IMR-90 (cell line): ENCODE measurements around the gene SELENOO. TPM values are rescaled to one million over a fixed set of nuclear protein-coding genes. Genes with fewer than 3 reads are reported as not detected.
A peak's percentile ranks its signal among the peaks of the same experiment; 100 is the strongest.

Experiments used
- ATAC-seq: fragments of 200-7000 bp; cut with Tn5 transposase; 2 replicates; pipeline ENCODE4 v1.9.1; 2020; ENCODE audit warnings: low read depth, mild to moderate bottlenecking, moderate library complexity
- BruUV-seq: library from RNA; stranded (reverse); fragments of 400-500 nt; replicated peaks from 2 replicates; lab custom pipeline; 2021; lab: Mats Ljungman, UMichigan
- CTCF ChIA-PET: fragments of 300-600 bp; formaldehyde crosslinking; extraction: SDS; loops from one replicate; lab custom pipeline; 2021; ENCODE audit warnings: antibody characterized with exemption; lab: Yijun Ruan, JAX
- POLR2A ChIA-PET: fragments of 300-600 bp; sonication (Branson Sonifier 250); formaldehyde crosslinking; loops from one replicate; lab custom pipeline; 2022; ENCODE audit warnings: antibody characterized with exemption; ENCODE audit not compliant: unreplicated experiment; lab: Charles Lee
- DNase-seq: peaks from one replicate; pipeline ENCODE4 v3.0.0; 2013
- H2AFZ ChIP-seq: replicated peaks from 2 replicates; pipeline ENCODE3; 2013; ENCODE audit warnings: low read length, mild to moderate bottlenecking; ENCODE audit not compliant: poor library complexity
- H2AK5ac ChIP-seq: 2 replicates; pipeline ENCODE4 v1.6.1; 2013; ENCODE audit warnings: low read depth, low read length, inconsistent platforms
- H2AK9ac ChIP-seq: replicated peaks from 2 replicates; pipeline ENCODE3; 2013; ENCODE audit warnings: mild to moderate bottlenecking, low read depth, low read length, moderate library complexity; ENCODE audit not compliant: poor library complexity
- H2BK120ac ChIP-seq: 2 replicates; pipeline ENCODE4 v1.6.1; 2013; ENCODE audit warnings: low read depth, low read length, inconsistent platforms
- H2BK15ac ChIP-seq: 3 replicates; pipeline ENCODE4 v1.6.1; 2013; ENCODE audit warnings: low read depth, low read length, inconsistent platforms
- H2BK20ac ChIP-seq: 2 replicates; pipeline ENCODE4 v1.6.1; 2013; ENCODE audit warnings: low read depth, mild to moderate bottlenecking, inconsistent platforms, low read length, moderate library complexity
- H2BK5ac ChIP-seq: 2 replicates; pipeline ENCODE4 v1.6.1; 2013; ENCODE audit warnings: mild to moderate bottlenecking, low read depth, low read length, inconsistent platforms; ENCODE audit not compliant: poor library complexity, severe bottlenecking
- H3K14ac ChIP-seq: replicated peaks from 2 replicates; pipeline ENCODE4 v1.6.1; 2013; ENCODE audit warnings: low read depth, low read length, inconsistent platforms
- H3K18ac ChIP-seq: 2 replicates; pipeline ENCODE4 v1.6.1; 2013; ENCODE audit warnings: low read depth, low read length, control low read depth
- H3K23ac ChIP-seq: 2 replicates; pipeline ENCODE4 v1.6.1; 2013; ENCODE audit warnings: low read depth, low read length, inconsistent platforms
- H3K27ac ChIP-seq: 2 replicates; pipeline ENCODE4 v1.5.1; 2013; ENCODE audit warnings: mild to moderate bottlenecking, control low read depth, low read length; ENCODE audit not compliant: insufficient read depth
- H3K27me3 ChIP-seq: 2 replicates; pipeline ENCODE4 v1.6.1; 2013; ENCODE audit warnings: low read length; ENCODE audit not compliant: control insufficient read depth, insufficient read depth
- H3K36me3 ChIP-seq: 2 replicates; pipeline ENCODE4 v1.6.1; 2013; ENCODE audit warnings: low read length, mixed read lengths; ENCODE audit not compliant: control insufficient read depth, insufficient read depth
- H3K4ac ChIP-seq: 2 replicates; pipeline ENCODE4 v1.6.1; 2013; ENCODE audit warnings: low read depth, low read length, inconsistent platforms
- H3K4me1 ChIP-seq: 2 replicates; pipeline ENCODE4 v1.6.1; 2013; ENCODE audit warnings: low read length, mixed read lengths; ENCODE audit not compliant: control insufficient read depth, insufficient read depth
- H3K4me2 ChIP-seq: 2 replicates; pipeline ENCODE4 v1.6.1; 2013; ENCODE audit warnings: low read depth, mild to moderate bottlenecking, control low read depth, low read length, moderate library complexity
- H3K4me3 ChIP-seq: 2 replicates; pipeline ENCODE4 v1.5.1; 2013; ENCODE audit warnings: low read depth, mild to moderate bottlenecking, control low read depth, low read length, moderate library complexity; ENCODE audit not compliant: insufficient read depth
- H3K56ac ChIP-seq: 2 replicates; pipeline ENCODE4 v1.6.1; 2013; ENCODE audit warnings: low read length, inconsistent platforms; ENCODE audit not compliant: insufficient read depth; ENCODE audit errors: extremely low read depth
- H3K79me1 ChIP-seq, 2 experiments: 2 replicates each; pipeline ENCODE4 v1.6.1; 2013; ENCODE audit warnings: low read length in 2 of 2, inconsistent platforms in 1 of 2, low read depth in 1 of 2
- H3K9ac ChIP-seq: 2 replicates; pipeline ENCODE4 v1.6.1; 2013; ENCODE audit warnings: low read depth, low read length, control low read depth
- H3K9me1 ChIP-seq: 2 replicates; pipeline ENCODE4 v1.6.1; 2013; ENCODE audit warnings: low read length, inconsistent platforms; ENCODE audit not compliant: insufficient read depth
- H3K9me3 ChIP-seq: 2 replicates; pipeline ENCODE4 v1.6.1; 2013; ENCODE audit warnings: low read length; ENCODE audit not compliant: control insufficient read depth, insufficient read depth
- H4K20me1 ChIP-seq: 2 replicates; pipeline ENCODE4 v1.6.1; 2013; ENCODE audit warnings: low read length, inconsistent platforms; ENCODE audit not compliant: insufficient read depth
- H4K5ac ChIP-seq: 2 replicates; pipeline ENCODE4 v1.6.1; 2013; ENCODE audit warnings: mild to moderate bottlenecking, low read depth, low read length, control low read depth
- H4K8ac ChIP-seq, 2 experiments: 2 replicates each; pipeline ENCODE4 v1.6.1; 2013; ENCODE audit warnings: low read depth in 2 of 2, low read length in 2 of 2, control low read depth in 1 of 2, inconsistent platforms in 1 of 2
- H4K91ac ChIP-seq: 2 replicates; pipeline ENCODE4 v1.6.1; 2013; ENCODE audit warnings: low read depth, low read length, inconsistent platforms; ENCODE audit not compliant: insufficient read depth
- BHLHE40 ChIP-seq: fragments of 150-350 bp; IDR thresholded peaks from 2 replicates; pipeline ENCODE4 v1.6.1; 2016; ENCODE audit warnings: mild to moderate bottlenecking, low read depth, low read length
- CEBPB ChIP-seq: IDR thresholded peaks from 2 replicates; pipeline ENCODE4 v1.6.1; 2012; ENCODE audit warnings: low read depth, low read length, improper control_type of control experiment
- CHD1 ChIP-seq: IDR thresholded peaks from 2 replicates; pipeline ENCODE4 v1.6.1; 2012; ENCODE audit warnings: low read depth, low read length, improper control_type of control experiment
- CTCF ChIP-seq: conservative IDR thresholded peaks from 2 replicates; pipeline ENCODE4 v1.5.1; 2012; ENCODE audit warnings: mild to moderate bottlenecking, low read depth, low read length, improper control_type of control experiment
- ELK1 ChIP-seq: fragments of 150-350 bp; IDR thresholded peaks from 2 replicates; pipeline ENCODE4 v1.6.1; 2016; ENCODE audit warnings: low read depth, mild to moderate bottlenecking, low read length, moderate library complexity, borderline replicate concordance
- FOS ChIP-seq: fragments of 150-350 bp; IDR thresholded peaks from 2 replicates; pipeline ENCODE4 v1.6.1; 2016; ENCODE audit warnings: low read depth, low read length
- MAFK ChIP-seq: IDR thresholded peaks from 2 replicates; pipeline ENCODE4 v1.6.1; 2012; ENCODE audit warnings: low read depth, low read length, improper control_type of control experiment
- MAZ ChIP-seq: IDR thresholded peaks from 2 replicates; pipeline ENCODE4 v1.6.1; 2012; ENCODE audit warnings: low read depth, mild to moderate bottlenecking, low read length, improper control_type of control experiment, moderate library complexity, borderline replicate concordance
- MXI1 ChIP-seq: IDR thresholded peaks from 2 replicates; pipeline ENCODE4 v1.6.1; 2012; ENCODE audit warnings: low read depth, mild to moderate bottlenecking, low read length, moderate library complexity, borderline replicate concordance
- NFE2L2 ChIP-seq: fragments of 150-350 bp; IDR thresholded peaks from 2 replicates; pipeline ENCODE4 v1.6.1; 2016; ENCODE audit warnings: low read depth, mild to moderate bottlenecking, low read length
- POLR2A ChIP-seq: IDR thresholded peaks from 2 replicates; pipeline ENCODE4 v1.6.1; 2012; ENCODE audit warnings: mild to moderate bottlenecking, low read depth, low read length
- RAD21 ChIP-seq: IDR thresholded peaks from 2 replicates; pipeline ENCODE4 v1.6.1; 2012; ENCODE audit warnings: low read length, improper control_type of control experiment
- RCOR1 ChIP-seq: IDR thresholded peaks from 2 replicates; pipeline ENCODE4 v1.6.1; 2012; ENCODE audit warnings: mild to moderate bottlenecking, low read length, improper control_type of control experiment; ENCODE audit not compliant: insufficient replicate concordance
- RFX5 ChIP-seq: IDR thresholded peaks from 2 replicates; pipeline ENCODE4 v1.8.0; 2012; ENCODE audit warnings: low read depth, mild to moderate bottlenecking, low read length, moderate library complexity
- SMC3 ChIP-seq: fragments of 150-350 bp; IDR thresholded peaks from 2 replicates; pipeline ENCODE4 v1.6.1; 2016; ENCODE audit warnings: low read depth, mild to moderate bottlenecking, antibody characterized with exemption, low read length, moderate library complexity
- USF2 ChIP-seq: fragments of 150-350 bp; IDR thresholded peaks from 2 replicates; pipeline ENCODE4 v1.6.1; 2017; ENCODE audit warnings: mild to moderate bottlenecking, antibody characterized with exemption, low read length, low read depth
- WGBS, 2 experiments: methylation state at CpG; one replicate each; pipeline versions ENCODE4 v1.1.5 to v1.1.7; 2013; ENCODE audit warnings: missing lambda C conversion rate in 2 of 2; ENCODE audit not compliant: insufficient read length in 1 of 2; ENCODE audit errors: extremely low coverage in 2 of 2; 5-methylcytosine and 5-hydroxymethylcytosine counted together
- dilution Hi-C: fragments of 300-500 bp; cut with HindIII; formaldehyde crosslinking; loops from one replicate; pipeline ENCODE4 v1.14.3; 2018; ENCODE audit warnings: low sequenced_read_pairs; ENCODE audit not compliant: unreplicated experiment
- in situ Hi-C: fragments of 300-500 bp; cut with MboI; formaldehyde crosslinking; loops from 3 replicates; pipeline ENCODE4 v1.14.3; 2019; ENCODE audit warnings: low sequenced_read_pairs, inconsistent platforms, mixed read lengths
- intact Hi-C: fragments of 100-400 bp; cut with micrococcal nuclease; formaldehyde crosslinking; loops from 2 replicates; pipeline ENCODE4 v1.10.0; 2022
- polyA plus RNA-seq, 3 experiments: library from polyadenylated mRNA; depleted of rRNA; stranded (reverse); fragments of >200 nt; gene quantifications; 2 replicates each; pipeline ENCODE4 v1.2.3, GENCODE V29; 2012; ENCODE audit warnings: low replicate concordance in 1 of 3
- total RNA-seq: library from RNA; depleted of rRNA; stranded (reverse); fragments of >200 nt; gene quantifications from 2 replicates; pipeline ENCODE4 v1.2.3, GENCODE V29; 2012

Gene SELENOO
- total and polyA plus RNA-seq, 2 of the 4 experiments (the other 2 are of a cell fraction), result 10.4 to 21.4 TPM

DNA sequence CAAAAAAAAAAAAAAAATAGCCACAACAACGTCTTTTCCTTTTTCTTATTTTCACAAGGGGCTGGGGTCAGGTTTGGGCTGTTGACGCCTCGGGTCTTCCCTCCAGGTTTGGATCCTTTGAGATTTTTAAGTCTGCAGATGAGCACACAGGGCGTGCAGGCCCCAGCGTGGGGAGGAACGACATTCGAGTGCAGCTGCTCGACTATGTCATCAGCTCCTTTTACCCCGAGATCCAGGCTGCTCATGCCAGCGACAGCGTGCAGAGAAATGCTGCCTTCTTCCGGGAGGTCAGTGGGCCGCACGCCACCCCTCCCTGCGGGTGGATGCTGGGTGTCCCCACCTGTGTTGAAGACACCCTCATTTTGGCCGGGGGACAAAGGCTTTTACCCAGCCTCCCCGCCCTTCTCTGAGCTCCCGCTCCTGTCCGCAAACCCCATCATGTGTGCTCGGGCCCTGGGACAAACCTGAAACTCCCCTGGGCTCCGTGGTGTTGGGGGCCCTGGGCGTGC lies 7.7 kb downstream of the SELENOO start:
- Histone ChIP-seq H3K27me3 (no peaks in the 10 kb centered on the region), H4K20me1 (peaks cover 48% of the 10 kb centered on the region), H2BK15ac (no peak overlapping the region), H2AK5ac (no peak overlapping the region), H3K79me1 (peaks cover 22 to 77% of the 10 kb centered on the region in 2 experiments), H2BK20ac (no peak overlapping the region), H4K91ac (no peak overlapping the region), H3K9me1 (no peaks in the 10 kb centered on the region; the same call in 1 of the 2 replicates), H3K23ac (no peak overlapping the region), H3K14ac (no peak overlapping the region), H3K18ac (no peak overlapping the region), H4K8ac (no peak overlapping the region), H3K4ac (no peak overlapping the region), H2AFZ (no peak overlapping the region), H3K9me3 (no peaks in the 10 kb centered on the region), H2BK5ac (no peak overlapping the region), H4K5ac (no peak overlapping the region), H2AK9ac (peak overlapping the region; percentile 15), H3K36me3 (peaks cover 45% of the 10 kb centered on the region), H3K4me3 (no peak overlapping the region), H3K4me1 (no peaks in the 10 kb centered on the region), H3K56ac (no peak overlapping the region), H2BK120ac (no peak overlapping the region), H3K27ac (no peak overlapping the region), H3K9ac (no peak overlapping the region), H3K4me2 (no peak overlapping the region)
- intact Hi-C loops, result loop anchor here (2.0 to 10.0 kb wide), 2 partner anchors 234 to 278 kb away; no protein-coding TSS in a partner anchor
- BruUV-seq, result no TSS peak
- in situ Hi-C loops, result loop anchor here (25.0 kb wide), 1 partner anchor 396 kb away; no protein-coding TSS in a partner anchor
- ChIA-PET CTCF (no interaction called here), POLR2A (no interaction called here)
- ATAC-seq (no peak), DNase-seq (no peak)
- no peak for TF ChIP-seq BHLHE40
- no peak for TF ChIP-seq USF2
- TF ChIP-seq RFX5, result no peak
- TF ChIP-seq CHD1, result no peak
- TF ChIP-seq SMC3, result no peak
- TF ChIP-seq MXI1, result no peak
- no peak for TF ChIP-seq MAFK
- TF ChIP-seq CTCF, result no peak
- TF ChIP-seq POLR2A, result no peak
- TF ChIP-seq FOS, result no peak
- TF ChIP-seq CEBPB, result no peak
- no peak for TF ChIP-seq ELK1
- no peak for TF ChIP-seq RAD21
- TF ChIP-seq MAZ, result no peak
- TF ChIP-seq RCOR1, result no peak
- TF ChIP-seq NFE2L2, result no peak
- dilution Hi-C loops, result no loop called here
- WGBS, 2 experiments, result 90% methylated on average over 16 of the region's 22 CpGs; no CpG with 5 or more reads in 1 of the 2 experiments
